CD4-positive, alpha-beta T cell (primary cell): ENCODE results near the gene IGFBP1. TPM values are rescaled to one million over a fixed set of nuclear protein-coding genes. Genes with fewer than 3 reads are reported as not detected.

Experiments
- ATAC-seq: fragments of 200-7000 bp; cut with Tn5 transposase; one replicate; pipeline ENCODE4 v1.10.0; 2022; ENCODE audit warnings: mild to moderate bottlenecking; ENCODE audit not compliant: poor library complexity
- CTCF ChIA-PET: fragments of 350-600 bp; sonication (Branson Sonifier 250); formaldehyde crosslinking; loops from one replicate; lab custom pipeline; 2021; ENCODE audit warnings: antibody characterized with exemption, inconsistent platforms; lab: Charles Lee
- POLR2A ChIA-PET: fragments of 350-600 bp; sonication (Branson Sonifier 250); formaldehyde crosslinking; loops from one replicate; lab custom pipeline; 2021; ENCODE audit warnings: antibody characterized with exemption, inconsistent platforms; lab: Charles Lee
- DNase-seq, 14 experiments: peaks; one replicate each; pipeline ENCODE4 v3.0.0-alpha.2; 2013 to 2020; ENCODE audit warnings: mixed read lengths in 2 of 14
- H3K27ac ChIP-seq, 2 donors: one replicate each; pipeline versions ENCODE4 v1.5.1 to v1.7.0; 2013; ENCODE audit warnings: low read length in 2 of 2, low read depth in 1 of 2, mild to moderate bottlenecking in 1 of 2
- H3K27me3 ChIP-seq, 2 experiments: 1 replicate in 1 of 2; 2 replicates in 1 of 2; pipeline versions ENCODE4 v1.6.1 to v1.7.0; 2013; ENCODE audit warnings: low read length in 2 of 2, control low read depth in 1 of 2, mild to moderate bottlenecking in 1 of 2, moderate library complexity in 1 of 2; ENCODE audit not compliant: insufficient read depth in 2 of 2, control insufficient read depth in 1 of 2
- H3K36me3 ChIP-seq: one replicate; pipeline ENCODE4 v1.6.1; 2013; ENCODE audit warnings: low read length, control low read depth; ENCODE audit not compliant: insufficient read depth
- H3K4me1 ChIP-seq: one replicate; pipeline ENCODE4 v1.6.1; 2013; ENCODE audit warnings: low read length, control low read depth; ENCODE audit not compliant: insufficient read depth
- H3K4me3 ChIP-seq: one replicate; pipeline ENCODE4 v1.5.1; 2013; ENCODE audit warnings: mild to moderate bottlenecking, low read length, moderate library complexity
- H3K9me3 ChIP-seq, 2 experiments: 1 replicate in 1 of 2; 2 replicates in 1 of 2; pipeline versions ENCODE4 v1.6.1 to v1.7.0; 2013; ENCODE audit warnings: low read length in 2 of 2, mild to moderate bottlenecking in 2 of 2, control low read depth in 1 of 2, moderate library complexity in 1 of 2; ENCODE audit not compliant: control insufficient read depth in 1 of 2, insufficient read depth in 1 of 2
- H3K27ac Mint-ChIP-seq: one replicate; pipeline ENCODE4 v1.8.0; 2020; ENCODE audit warnings: mixed read lengths
- H3K27me3 Mint-ChIP-seq: one replicate; pipeline ENCODE4 v1.8.0; 2021; ENCODE audit warnings: mixed read lengths
- H3K36me3 Mint-ChIP-seq: one replicate; pipeline ENCODE4 v1.8.0; 2021; ENCODE audit warnings: low read depth, mixed read lengths
- H3K4me1 Mint-ChIP-seq: one replicate; pipeline ENCODE4 v1.8.0; 2021; ENCODE audit warnings: low read depth, mixed read lengths
- H3K4me3 Mint-ChIP-seq: one replicate; pipeline ENCODE4 v1.8.0; 2020; ENCODE audit warnings: mild to moderate bottlenecking, mixed read lengths
- H3K9me3 Mint-ChIP-seq: one replicate; pipeline ENCODE4 v1.8.0; 2020; ENCODE audit warnings: mixed read lengths
- intact Hi-C, 2 experiments: fragments of 100-400 bp; cut with DNase I in 1 of 2; cut with micrococcal nuclease in 1 of 2; formaldehyde crosslinking; loops; one replicate each; pipeline versions ENCODE4 v1.15.1 to v1.9.0; 2023 to 2025; cut with DNase I, micrococcal nuclease
- total RNA-seq, 174 experiments: library from RNA in 2 of 174; stranded (reverse) in 2 of 174; gene quantifications; one replicate each; pipeline ENCODE4 v1.2.3 and lab custom pipeline; 2021 to 2026
- TF ChIP-seq, protein P1 (sequence below): fragments of 200-600 bp; IDR thresholded peaks from one replicate; pipeline ENCODE4 v1.8.0; 2022; ENCODE audit warnings: antibody characterized with exemption, mild to moderate bottlenecking

Gene IGFBP1
- total RNA-seq, 2 experiments from 2014 or later = not detected

DNA sequence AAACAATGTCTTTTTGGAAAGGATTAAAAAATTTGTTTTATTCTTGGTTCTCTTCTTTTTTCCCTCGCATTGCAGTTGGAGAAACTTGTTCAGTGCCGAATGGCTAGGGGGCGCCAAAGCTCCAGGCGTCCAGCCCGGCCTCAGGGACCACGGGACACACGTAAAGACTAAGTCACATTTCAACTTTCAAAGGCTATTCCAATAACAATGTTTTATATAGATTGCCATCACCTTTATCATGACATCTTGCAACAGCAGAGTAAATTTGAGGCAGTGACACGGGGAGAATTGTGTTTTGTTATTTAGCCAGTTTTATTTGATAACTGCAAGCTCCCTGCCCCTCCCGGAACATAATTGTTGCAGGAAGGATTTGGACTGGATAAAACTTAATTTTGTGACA lies 35.0 kb downstream of the IGFBP1 start:
- ATAC-seq = no peak
- H3K27ac Mint-ChIP-seq = peak overlapping the region; percentile 67

DNA sequence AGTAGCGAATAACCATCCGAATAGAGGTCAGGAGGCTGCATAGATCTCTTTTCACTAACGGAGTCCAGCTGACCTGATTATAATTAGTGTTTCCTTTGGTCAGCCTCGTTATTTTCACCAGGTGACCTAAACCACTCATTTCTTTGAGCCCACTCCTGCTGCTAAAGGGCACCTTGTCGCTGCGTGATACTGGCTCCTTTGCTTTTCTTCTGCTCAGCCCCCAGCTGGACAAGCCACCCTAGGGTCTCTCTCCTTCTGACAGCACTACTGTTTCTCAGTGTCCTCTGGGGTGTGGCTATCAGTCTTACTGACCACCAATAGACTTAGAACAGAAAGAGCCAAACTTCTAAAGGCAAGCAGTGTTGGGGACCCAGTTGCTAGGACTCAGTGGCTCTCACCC lies 35.5 kb downstream of the IGFBP1 start:
- TF ChIP-seq, protein P1, sequence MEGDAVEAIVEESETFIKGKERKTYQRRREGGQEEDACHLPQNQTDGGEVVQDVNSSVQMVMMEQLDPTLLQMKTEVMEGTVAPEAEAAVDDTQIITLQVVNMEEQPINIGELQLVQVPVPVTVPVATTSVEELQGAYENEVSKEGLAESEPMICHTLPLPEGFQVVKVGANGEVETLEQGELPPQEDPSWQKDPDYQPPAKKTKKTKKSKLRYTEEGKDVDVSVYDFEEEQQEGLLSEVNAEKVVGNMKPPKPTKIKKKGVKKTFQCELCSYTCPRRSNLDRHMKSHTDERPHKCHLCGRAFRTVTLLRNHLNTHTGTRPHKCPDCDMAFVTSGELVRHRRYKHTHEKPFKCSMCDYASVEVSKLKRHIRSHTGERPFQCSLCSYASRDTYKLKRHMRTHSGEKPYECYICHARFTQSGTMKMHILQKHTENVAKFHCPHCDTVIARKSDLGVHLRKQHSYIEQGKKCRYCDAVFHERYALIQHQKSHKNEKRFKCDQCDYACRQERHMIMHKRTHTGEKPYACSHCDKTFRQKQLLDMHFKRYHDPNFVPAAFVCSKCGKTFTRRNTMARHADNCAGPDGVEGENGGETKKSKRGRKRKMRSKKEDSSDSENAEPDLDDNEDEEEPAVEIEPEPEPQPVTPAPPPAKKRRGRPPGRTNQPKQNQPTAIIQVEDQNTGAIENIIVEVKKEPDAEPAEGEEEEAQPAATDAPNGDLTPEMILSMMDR = no peak
- ATAC-seq (no peak), DNase-seq (no peak)
- Histone ChIP-seq H3K27ac (no peak overlapping the region), H3K4me3 (no peak overlapping the region), H3K27me3 (peaks cover 27 to 42% of the 10 kb centered on the region in 2 experiments), H3K9me3 (peaks cover 0 to 4% of the 10 kb centered on the region in 2 experiments), H3K36me3 (no peaks in the 10 kb centered on the region), H3K4me1 (peaks cover 23% of the 10 kb centered on the region)
- intact Hi-C loops = loop anchor here in 1 of 2 experiments (1.0 kb wide), 1 partner anchor 1161 kb away; no protein-coding TSS in a partner anchor
- no peak overlapping the region for H3K4me3 Mint-ChIP-seq
- no peaks in the 10 kb centered on the region for H3K9me3 Mint-ChIP-seq
- H3K4me1 Mint-ChIP-seq = peaks cover 19% of the 10 kb centered on the region
- POLR2A ChIA-PET = no interaction called here
- no peaks in the 10 kb centered on the region for H3K36me3 Mint-ChIP-seq
- CTCF ChIA-PET = no interaction called here
- no peak overlapping the region for H3K27ac Mint-ChIP-seq
- peaks cover 61% of the 10 kb centered on the region for H3K27me3 Mint-ChIP-seq

More for the DNA sequence above, 35.0 kb downstream of the IGFBP1 start:
- Histone ChIP-seq H3K4me1 (peaks cover 26% of the 10 kb centered on the region), H3K9me3 (peaks cover 0 to 4% of the 10 kb centered on the region in 2 experiments), H3K27me3 (peaks cover 32 to 48% of the 10 kb centered on the region in 2 experiments), H3K4me3 (peak overlapping the region; percentile 13), H3K27ac (no peak overlapping the region), H3K36me3 (no peaks in the 10 kb centered on the region)
- intact Hi-C loops = loop anchor here in 1 of 2 experiments (1.0 kb wide), 1 partner anchor 1162 kb away; no protein-coding TSS in a partner anchor
- no peaks in the 10 kb centered on the region for H3K9me3 Mint-ChIP-seq
- peak overlapping the region; percentile 30 for H3K4me3 Mint-ChIP-seq
- POLR2A ChIA-PET = interaction anchor here (1.0 kb wide), 1 partner anchor 1154 kb away, joined by 3 read pairs; no protein-coding TSS in a partner anchor
- TF ChIP-seq, protein P1 = peak; percentile 51
- peaks cover 66% of the 10 kb centered on the region for H3K27me3 Mint-ChIP-seq
- H3K4me1 Mint-ChIP-seq = peaks cover 19% of the 10 kb centered on the region
- DNase-seq = peak in 12 of 14 experiments; percentile 24 to 67 (median 44)
- CTCF ChIA-PET = no interaction called here
- no peaks in the 10 kb centered on the region for H3K36me3 Mint-ChIP-seq

DNA sequence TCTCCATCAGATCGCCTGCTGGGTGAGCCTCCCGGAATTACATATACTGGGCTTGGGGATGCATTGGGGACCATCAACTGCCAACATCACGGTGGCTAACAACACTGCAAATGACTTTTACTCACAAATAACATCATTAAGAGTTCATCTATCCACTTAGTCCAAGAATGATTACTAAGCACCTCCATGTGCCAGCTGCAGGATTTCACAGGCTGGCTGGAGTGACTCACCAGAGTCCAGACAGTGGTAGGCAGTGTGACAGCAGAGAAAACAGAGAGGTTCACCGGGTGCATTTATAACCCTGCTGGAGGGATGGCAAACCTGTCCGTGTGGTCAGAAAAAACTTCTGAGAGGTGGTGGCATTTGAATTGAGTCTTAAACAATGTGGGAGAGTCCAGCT lies 36.0 kb downstream of the IGFBP1 start:
- TF ChIP-seq, protein P1 = no peak
- Mint-ChIP-seq H3K27me3 (peaks cover 56% of the 10 kb centered on the region), H3K4me3 (no peak overlapping the region), H3K27ac (no peak overlapping the region), H3K9me3 (no peaks in the 10 kb centered on the region), H3K36me3 (no peaks in the 10 kb centered on the region), H3K4me1 (peaks cover 19% of the 10 kb centered on the region)
- ChIA-PET POLR2A (no interaction called here), CTCF (no interaction called here)
- peaks cover 0 to 4% of the 10 kb centered on the region in 2 experiments for H3K9me3 ChIP-seq
- no peak overlapping the region for H3K4me3 ChIP-seq
- peaks cover 22% of the 10 kb centered on the region for H3K4me1 ChIP-seq
- H3K36me3 ChIP-seq = no peaks in the 10 kb centered on the region
- peaks cover 25 to 38% of the 10 kb centered on the region in 2 experiments for H3K27me3 ChIP-seq
- H3K27ac ChIP-seq = no peak overlapping the region
- no peak for ATAC-seq
- intact Hi-C loops = no loop called here
- no peak for DNase-seq
